ENCODE measurements around the gene FFAR3. TPM values are rescaled to one million over a fixed set of nuclear protein-coding genes. Genes with fewer than 3 reads are reported as not detected.
"Not testable (repeated sequence)": the region's sequence is repeated elsewhere in the genome, so short reads cannot be mapped to it uniquely, and the experiment has no call there.

Gene FFAR3
- total RNA-seq, 6 experiments from 2014 or later = not detected

- no peaks in the 10 kb centered on the region for H3K36me3 Mint-ChIP-seq (ENCODE audit: low read depth)
- no peak overlapping the region for H3K27ac Mint-ChIP-seq
- no peak for TF ChIP-seq CTCF (IDR thresholded peaks at IDR 0.05)
- H3K4me3 Mint-ChIP-seq = no peak overlapping the region
- no peak for DNase-seq
- peaks cover 33% of the 10 kb centered on the region for H3K27me3 Mint-ChIP-seq (ENCODE audit: insufficient read depth)
- no peaks in the 10 kb centered on the region for H3K4me1 Mint-ChIP-seq (ENCODE audit: low read depth)
- H3K9me3 Mint-ChIP-seq = no peaks in the 10 kb centered on the region; the same call in 1 of the 2 replicates
Measured at GRCh38 chr19:35377656-35378055, 19.4 kb downstream of the FFAR3 start.

GRCh38 chr19:35378356-35378755 lies 20.1 kb downstream of the FFAR3 start:
- peaks cover 37% of the 10 kb centered on the region for H3K27me3 Mint-ChIP-seq (ENCODE audit: insufficient read depth)
- no peaks in the 10 kb centered on the region for H3K36me3 Mint-ChIP-seq (ENCODE audit: low read depth)
- no peaks in the 10 kb centered on the region; the same call in 1 of the 2 replicates for H3K9me3 Mint-ChIP-seq
- H3K27ac Mint-ChIP-seq = no peak overlapping the region
- no peak for TF ChIP-seq CTCF (IDR thresholded peaks at IDR 0.05)
- H3K4me3 Mint-ChIP-seq = no peak overlapping the region
- DNase-seq = no peak
- no peaks in the 10 kb centered on the region for H3K4me1 Mint-ChIP-seq (ENCODE audit: low read depth)

- H3K4me1 Mint-ChIP-seq (ENCODE audit: low read depth); H3K36me3 Mint-ChIP-seq (ENCODE audit: low read depth); DNase-seq; H3K27ac Mint-ChIP-seq; H3K4me3 Mint-ChIP-seq; H3K9me3 Mint-ChIP-seq: not testable (repeated sequence)
- H3K27me3 Mint-ChIP-seq (ENCODE audit: insufficient read depth) = peaks cover 34% of the 10 kb centered on the region
Measured at GRCh38 chr19:35379545-35379944, 21.3 kb downstream of the FFAR3 start.

- Mint-ChIP-seq H3K4me3 (no peak overlapping the region), H3K9me3 (peaks cover 13% of the 10 kb centered on the region), H3K27ac (no peak overlapping the region), H3K4me1 (ENCODE audit: low read depth) (no peaks in the 10 kb centered on the region), H3K36me3 (ENCODE audit: low read depth) (no peaks in the 10 kb centered on the region), H3K27me3 (ENCODE audit: insufficient read depth) (peaks cover 31% of the 10 kb centered on the region)
- no peak for DNase-seq
- TF ChIP-seq CTCF (IDR thresholded peaks at IDR 0.05) = no peak
Measured at GRCh38 chr19:35379992-35380391, 21.7 kb downstream of the FFAR3 start.

- Mint-ChIP-seq H3K36me3 (ENCODE audit: low read depth) (no peaks in the 10 kb centered on the region), H3K27ac (no peak overlapping the region), H3K27me3 (ENCODE audit: insufficient read depth) (peaks cover 25% of the 10 kb centered on the region), H3K9me3 (peaks cover 13% of the 10 kb centered on the region), H3K4me1 (ENCODE audit: low read depth) (no peaks in the 10 kb centered on the region), H3K4me3 (no peak overlapping the region)
- no peak for DNase-seq
- TF ChIP-seq CTCF (IDR thresholded peaks at IDR 0.05) = no peak
Measured at GRCh38 chr19:35380450-35381124, 22.3 kb downstream of the FFAR3 start.

- H3K9me3 Mint-ChIP-seq = peaks cover 18% of the 10 kb centered on the region
- peaks cover 1% of the 10 kb centered on the region for H3K36me3 Mint-ChIP-seq (ENCODE audit: low read depth)
- H3K4me3 Mint-ChIP-seq = no peak overlapping the region
- no peak for TF ChIP-seq CTCF (IDR thresholded peaks at IDR 0.05)
- DNase-seq = no peak
- peaks cover 25% of the 10 kb centered on the region for H3K27me3 Mint-ChIP-seq (ENCODE audit: insufficient read depth)
- H3K4me1 Mint-ChIP-seq (ENCODE audit: low read depth) = no peaks in the 10 kb centered on the region
- H3K27ac Mint-ChIP-seq = no peak overlapping the region
Measured at GRCh38 chr19:35381318-35381717, 23.1 kb downstream of the FFAR3 start.
